ENCODE results near the gene KLHL12. TPM values are rescaled to one million over a fixed set of nuclear protein-coding genes. Genes with fewer than 3 reads are reported as not detected.

The KLHL12 gene
- 28.2 TPM for total RNA-seq
- polyA plus RNA-seq (ENCODE audit: insufficient read depth, low read depth, low replicate concordance), result 27.5 TPM
- long read RNA-seq, donor 1, transcript KLHL12-203 (12 exons, 3,359 nt), result major isoform, 7 of 7 reads
- long read RNA-seq, donor 1, partial matches to known transcripts, result 0 of 7 reads
- long read RNA-seq, donor 1, other reads (novel, unspliced or antisense), result 0 of 7 reads
- long read RNA-seq, donor 2, partial matches to known transcripts, result 0 of 3 reads
- long read RNA-seq, donor 2, other reads (novel, unspliced or antisense), result 0 of 3 reads
- long read RNA-seq, donor 3, partial matches to known transcripts, result 0 of 4 reads
- long read RNA-seq, donor 3, other reads (novel, unspliced or antisense), result 0 of 4 reads
- long read RNA-seq, donor 4, partial matches to known transcripts, result 0 of 2 reads
- long read RNA-seq, donor 4, other reads (novel, unspliced or antisense), result 0 of 2 reads
- long read RNA-seq, donor 5, partial matches to known transcripts, result 0 of 1 reads
- long read RNA-seq, donor 5, other reads (novel, unspliced or antisense), result 0 of 1 reads
- long read RNA-seq, donor 6, transcript KLHL12-203 (12 exons, 3,359 nt), result major isoform, 5 of 5 reads
- long read RNA-seq, donor 6, partial matches to known transcripts, result 0 of 5 reads
- long read RNA-seq, donor 6, other reads (novel, unspliced or antisense), result 0 of 5 reads
- long read RNA-seq, donor 7, transcript KLHL12-203 (12 exons, 3,359 nt), result major isoform, 18 of 29 reads
- long read RNA-seq, donor 7, partial matches to known transcripts, result 5 of 29 reads
- long read RNA-seq, donor 7, other reads (novel, unspliced or antisense), result 6 of 29 reads
- long read RNA-seq, donor 8, partial matches to known transcripts, result 0 of 1 reads
- long read RNA-seq, donor 8, other reads (novel, unspliced or antisense), result 0 of 1 reads
- long read RNA-seq, donor 9, partial matches to known transcripts, result 22 of 26 reads
- long read RNA-seq, donor 9, other reads (novel, unspliced or antisense), result 0 of 26 reads
- long read RNA-seq, donor 10, partial matches to known transcripts, result 0 of 4 reads
- long read RNA-seq, donor 10, other reads (novel, unspliced or antisense), result 0 of 4 reads

GRCh38 chr1:202926581-202927491 lies at the start of gene KLHL12:
Gene KLHL12 (minus strand): TSS chr1:202927234. CDS start chr1:202925162, 2,072 bp downstream.
- Histone ChIP-seq H3K4me3 (ENCODE audit: low read length in 3 of 3) (peak within 1 kb of the TSS; percentile 83 to 98 (median 97)), H3K9ac (ENCODE audit: low read length in 3 of 3) (peak within 1 kb of the TSS; percentile 82 to 96 (median 86)), H3K4me1 (ENCODE audit: control insufficient read depth in 2 of 3, insufficient read depth in 2 of 3, low read depth in 1 of 3, low read length in 3 of 3) (peaks cover 0 to 7% (median 6%) of the 10 kb centered on the region in 3 donors), H3K27me3 (ENCODE audit: control insufficient read depth, insufficient read depth, low read length) (no peaks in the 10 kb centered on the region), H3K27ac (ENCODE audit: low read depth in 2 of 2, low read length in 2 of 2) (peak within 1 kb of the TSS; percentile 95 to 96), H3K36me3 (ENCODE audit: control insufficient read depth in 2 of 3, insufficient read depth in 3 of 3, low read length in 3 of 3) (peaks cover 0 to 3% (median 0%) of the 10 kb centered on the region in 3 donors), H3K9me3 (ENCODE audit: control insufficient read depth in 2 of 3, insufficient read depth in 1 of 3, low read length in 3 of 3) (no peaks in the 10 kb centered on the region)
- FAIRE-seq (no peak), DNase-seq (peak; percentile 97 to 99 (median 98))
- intact Hi-C loops (cut with DNase I), result no loop called here
- TF ChIP-seq CTCF (IDR thresholded peaks at IDR 0.05; ENCODE audit: borderline replicate concordance, extremely low read depth, insufficient read depth), result peak; percentile 46

DNA sequence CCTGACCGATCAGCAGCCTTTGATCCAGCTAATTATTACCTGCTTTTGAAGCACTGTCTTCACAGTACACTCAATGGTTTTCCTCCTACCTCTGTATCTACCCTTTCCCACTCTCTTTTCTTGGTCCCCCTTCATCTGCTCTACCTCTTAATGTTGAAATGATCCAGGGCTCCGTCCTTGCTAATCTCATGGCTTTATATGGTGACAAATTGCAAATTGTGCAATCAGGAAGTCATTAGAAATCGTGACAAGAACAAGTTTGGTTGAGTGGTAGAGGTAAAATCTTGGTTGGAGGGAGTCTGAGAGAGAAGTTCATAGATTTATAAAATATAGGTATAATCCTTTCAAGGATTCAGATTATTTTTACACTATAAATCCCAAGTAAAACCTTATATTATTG lies 49.6 kb upstream of the KLHL12 start:
- H3K9ac ChIP-seq (ENCODE audit: low read length in 3 of 3), result no peak overlapping the region
- no peaks in the 10 kb centered on the region for H3K9me3 ChIP-seq (ENCODE audit: control insufficient read depth in 2 of 3, insufficient read depth in 1 of 3, low read length in 3 of 3)
- H3K27ac ChIP-seq (ENCODE audit: low read depth in 2 of 2, low read length in 2 of 2), result no peak overlapping the region
- H3K4me1 ChIP-seq (ENCODE audit: control insufficient read depth in 2 of 3, insufficient read depth in 2 of 3, low read depth in 1 of 3, low read length in 3 of 3), result no peaks in the 10 kb centered on the region
- TF ChIP-seq CTCF (IDR thresholded peaks at IDR 0.05; ENCODE audit: borderline replicate concordance, extremely low read depth, insufficient read depth), result no peak
- no peak overlapping the region for H3K4me3 ChIP-seq (ENCODE audit: low read length in 3 of 3)
- no peaks in the 10 kb centered on the region for H3K27me3 ChIP-seq (ENCODE audit: control insufficient read depth, insufficient read depth, low read length)
- FAIRE-seq, result no peak
- no peaks in the 10 kb centered on the region for H3K36me3 ChIP-seq (ENCODE audit: control insufficient read depth in 2 of 3, insufficient read depth in 3 of 3, low read length in 3 of 3)
- no peak for DNase-seq
- intact Hi-C loops (cut with DNase I), result no loop called here

GRCh38 chr1:202974856-202975255 lies 47.8 kb upstream of the KLHL12 start:
- H3K4me3 ChIP-seq (ENCODE audit: low read length in 3 of 3), result no peak overlapping the region
- H3K9ac ChIP-seq (ENCODE audit: low read length in 3 of 3), result no peak overlapping the region
- no peaks in the 10 kb centered on the region for H3K27me3 ChIP-seq (ENCODE audit: control insufficient read depth, insufficient read depth, low read length)
- H3K36me3 ChIP-seq (ENCODE audit: control insufficient read depth in 2 of 3, insufficient read depth in 3 of 3, low read length in 3 of 3), result no peaks in the 10 kb centered on the region
- no peaks in the 10 kb centered on the region for H3K4me1 ChIP-seq (ENCODE audit: control insufficient read depth in 2 of 3, insufficient read depth in 2 of 3, low read depth in 1 of 3, low read length in 3 of 3)
- no peak for FAIRE-seq
- TF ChIP-seq CTCF (IDR thresholded peaks at IDR 0.05; ENCODE audit: borderline replicate concordance, extremely low read depth, insufficient read depth), result no peak
- intact Hi-C loops (cut with DNase I), result no loop called here
- H3K27ac ChIP-seq (ENCODE audit: low read depth in 2 of 2, low read length in 2 of 2), result no peak overlapping the region
- DNase-seq, result no peak
- H3K9me3 ChIP-seq (ENCODE audit: control insufficient read depth in 2 of 3, insufficient read depth in 1 of 3, low read length in 3 of 3), result no peaks in the 10 kb centered on the region
